GM06990 (cell line): ENCODE data around the gene ROR2.
A peak's percentile ranks its signal among the peaks of the same experiment; 100 is the strongest.
"Not testable (repeated sequence)": the region's sequence is repeated elsewhere in the genome, so short reads cannot be mapped to it uniquely, and the experiment has no call there.

Experiments used
- DNase-seq: peaks from one replicate; pipeline ENCODE4 v3.0.0-alpha.2; 2011; ENCODE audit not compliant: insufficient read length; ENCODE audit errors: extremely low read depth
- H3K27me3 ChIP-seq: replicated peaks from 2 replicates; pipeline ENCODE4 v1.6.0; 2011; ENCODE audit warnings: low read length; ENCODE audit not compliant: control insufficient read depth, insufficient read depth
- H3K36me3 ChIP-seq: 2 replicates; pipeline ENCODE4 v1.5.1; 2011; ENCODE audit warnings: low read length; ENCODE audit not compliant: control insufficient read depth, insufficient read depth
- H3K4me3 ChIP-seq: replicated peaks from 2 replicates; pipeline ENCODE4 v1.5.1; 2011; ENCODE audit warnings: low read depth, mild to moderate bottlenecking, control low read depth, low read length
- TF ChIP-seq, protein P1 (sequence below): IDR thresholded peaks from 2 replicates; pipeline ENCODE4 v1.5.1; 2011; ENCODE audit warnings: low read length, control low read depth, mild to moderate bottlenecking, inconsistent platforms; ENCODE audit not compliant: insufficient read depth, poor library complexity, severe bottlenecking

Gene ROR2

GRCh38 chr9:91517801-91518200, 432.2 kb downstream of the ROR2 start:
- Histone ChIP-seq H3K4me3 (no peak overlapping the region), H3K27me3 (no peaks in the 10 kb centered on the region), H3K36me3 (no peaks in the 10 kb centered on the region)
- DNase-seq, result no peak
- TF ChIP-seq, protein P1, sequence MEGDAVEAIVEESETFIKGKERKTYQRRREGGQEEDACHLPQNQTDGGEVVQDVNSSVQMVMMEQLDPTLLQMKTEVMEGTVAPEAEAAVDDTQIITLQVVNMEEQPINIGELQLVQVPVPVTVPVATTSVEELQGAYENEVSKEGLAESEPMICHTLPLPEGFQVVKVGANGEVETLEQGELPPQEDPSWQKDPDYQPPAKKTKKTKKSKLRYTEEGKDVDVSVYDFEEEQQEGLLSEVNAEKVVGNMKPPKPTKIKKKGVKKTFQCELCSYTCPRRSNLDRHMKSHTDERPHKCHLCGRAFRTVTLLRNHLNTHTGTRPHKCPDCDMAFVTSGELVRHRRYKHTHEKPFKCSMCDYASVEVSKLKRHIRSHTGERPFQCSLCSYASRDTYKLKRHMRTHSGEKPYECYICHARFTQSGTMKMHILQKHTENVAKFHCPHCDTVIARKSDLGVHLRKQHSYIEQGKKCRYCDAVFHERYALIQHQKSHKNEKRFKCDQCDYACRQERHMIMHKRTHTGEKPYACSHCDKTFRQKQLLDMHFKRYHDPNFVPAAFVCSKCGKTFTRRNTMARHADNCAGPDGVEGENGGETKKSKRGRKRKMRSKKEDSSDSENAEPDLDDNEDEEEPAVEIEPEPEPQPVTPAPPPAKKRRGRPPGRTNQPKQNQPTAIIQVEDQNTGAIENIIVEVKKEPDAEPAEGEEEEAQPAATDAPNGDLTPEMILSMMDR, result no peak

DNA sequence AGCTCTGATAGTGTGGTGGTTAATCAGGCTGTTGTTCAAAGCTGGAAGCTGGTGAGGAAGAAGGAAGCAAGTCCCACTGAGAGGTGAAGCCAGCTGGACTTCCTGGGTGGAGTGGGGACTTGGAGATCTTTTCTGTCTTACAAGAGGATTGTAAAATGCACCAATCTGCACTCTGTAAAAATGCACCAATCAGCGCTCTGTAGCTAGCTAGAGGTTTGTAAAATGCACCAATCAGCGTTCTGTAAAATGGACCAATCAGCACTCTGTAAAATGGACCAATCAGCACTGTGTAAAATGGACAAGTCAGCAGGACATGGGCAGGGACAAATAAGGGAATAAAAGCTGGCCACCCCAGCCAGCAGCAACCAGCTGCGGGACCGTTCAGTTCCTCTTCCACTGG, 432.7 kb downstream of the ROR2 start:
- not testable (repeated sequence) for H3K27me3 ChIP-seq, DNase-seq, H3K36me3 ChIP-seq, H3K4me3 ChIP-seq

DNA sequence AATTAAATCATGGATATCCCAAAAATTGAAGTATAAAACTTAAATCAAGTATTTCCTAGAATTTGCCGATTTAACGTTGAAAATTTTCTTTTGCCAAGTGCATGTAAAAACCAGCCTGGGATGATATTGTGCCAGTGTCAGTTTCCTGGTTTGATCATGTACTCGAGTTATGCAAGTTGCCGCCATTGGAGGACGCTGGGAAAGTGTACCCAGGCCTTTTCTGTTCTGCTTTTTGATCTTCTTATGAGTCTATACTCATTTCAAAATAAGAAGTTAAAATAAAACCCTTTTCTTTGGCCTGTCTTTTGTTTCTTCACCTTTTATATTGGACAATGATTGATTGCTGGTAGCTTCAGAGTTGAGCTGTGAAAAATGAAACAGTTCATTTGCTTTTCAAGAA, 433.3 kb downstream of the ROR2 start:
- TF ChIP-seq, protein P1, result no peak
- no peak overlapping the region for H3K4me3 ChIP-seq
- no peaks in the 10 kb centered on the region for H3K27me3 ChIP-seq
- no peaks in the 10 kb centered on the region for H3K36me3 ChIP-seq
- no peak for DNase-seq

- TF ChIP-seq, protein P1, result no peak
- Histone ChIP-seq H3K36me3 (no peaks in the 10 kb centered on the region), H3K4me3 (no peak overlapping the region), H3K27me3 (no peaks in the 10 kb centered on the region)
- DNase-seq, result no peak
Observed at GRCh38 chr9:91516081-91516480, 433.9 kb downstream of the ROR2 start.

- Histone ChIP-seq H3K4me3 (no peak overlapping the region), H3K27me3 (no peaks in the 10 kb centered on the region), H3K36me3 (no peaks in the 10 kb centered on the region)
- TF ChIP-seq, protein P1, result no peak
- DNase-seq, result peak; percentile 46
Observed at GRCh38 chr9:91515074-91515687, 434.8 kb downstream of the ROR2 start.
